ENCODE data around the gene ADAMTSL1.

ADAMTSL1 gene

GRCh38 chr9:18756712-18757125, 282.8 kb downstream of the ADAMTSL1 start:
- TF ChIP-seq CTCF (IDR thresholded peaks at IDR 0.05; ENCODE audit: insufficient read depth, low read depth, low read length, missing control alignments): no peak
- no peak for DNase-seq (ENCODE audit: low read depth)

GRCh38 chr9:18759827-18760226, 285.9 kb downstream of the ADAMTSL1 start:
- no peak for DNase-seq (ENCODE audit: low read depth)
- no peak overlapping the region for H3K4me3 ChIP-seq (ENCODE audit: low read length)
- TF ChIP-seq CTCF (IDR thresholded peaks at IDR 0.05; ENCODE audit: insufficient read depth, low read depth, low read length, missing control alignments): no peak

More at GRCh38 chr9:18756712-18757125, 282.8 kb downstream of the ADAMTSL1 start:
- H3K4me3 ChIP-seq (ENCODE audit: low read length): no peak overlapping the region

GRCh38 chr9:18761742-18762300, 287.9 kb downstream of the ADAMTSL1 start:
- no peak overlapping the region for H3K4me3 ChIP-seq (ENCODE audit: low read length)
- no peak for DNase-seq (ENCODE audit: low read depth)
- TF ChIP-seq CTCF (IDR thresholded peaks at IDR 0.05; ENCODE audit: insufficient read depth, low read depth, low read length, missing control alignments): no peak

- no peak overlapping the region for H3K4me3 ChIP-seq (ENCODE audit: low read length)
- TF ChIP-seq CTCF (IDR thresholded peaks at IDR 0.05; ENCODE audit: insufficient read depth, low read depth, low read length, missing control alignments): no peak
- no peak for DNase-seq (ENCODE audit: low read depth)
Observed at GRCh38 chr9:18766989-18767550, 293.1 kb downstream of the ADAMTSL1 start.

- H3K4me3 ChIP-seq (ENCODE audit: low read length): no peak overlapping the region
- DNase-seq (ENCODE audit: low read depth): no peak
- no peak for TF ChIP-seq CTCF (IDR thresholded peaks at IDR 0.05; ENCODE audit: insufficient read depth, low read depth, low read length, missing control alignments)
Observed at GRCh38 chr9:18768951-18769622, 295.1 kb downstream of the ADAMTSL1 start.

GRCh38 chr9:18770131-18770908, 296.4 kb downstream of the ADAMTSL1 start:
- no peak for DNase-seq (ENCODE audit: low read depth)
- no peak for TF ChIP-seq CTCF (IDR thresholded peaks at IDR 0.05; ENCODE audit: insufficient read depth, low read depth, low read length, missing control alignments)
- H3K4me3 ChIP-seq (ENCODE audit: low read length): no peak overlapping the region
